ENCODE data around the gene ITPR2.
"Not testable (repeated sequence)": the region's sequence is repeated elsewhere in the genome, so short reads cannot be mapped to it uniquely, and the experiment has no call there.

ITPR2 gene

GRCh38 chr12:26551385-26551784, 281.6 kb downstream of the ITPR2 start:
- no peak for DNase-seq

- no peak for DNase-seq
These were observed 284.8 kb downstream of the ITPR2 start for GRCh38 chr12:26548227-26548626.

- no peak for DNase-seq
These were observed 286.3 kb downstream of the ITPR2 start for GRCh38 chr12:26546535-26547314.

GRCh38 chr12:26539131-26539530, 293.9 kb downstream of the ITPR2 start:
- no peak for DNase-seq

- no peak for DNase-seq
These were observed 295.3 kb downstream of the ITPR2 start for GRCh38 chr12:26537651-26538050.

- no peak for DNase-seq
These were observed 295.9 kb downstream of the ITPR2 start for GRCh38 chr12:26537126-26537525.

- no peak for DNase-seq
These were observed 297.2 kb downstream of the ITPR2 start for GRCh38 chr12:26535826-26536225.

- DNase-seq: no peak
These were observed 298.9 kb downstream of the ITPR2 start for GRCh38 chr12:26534071-26534470.

GRCh38 chr12:26533211-26533610, 299.8 kb downstream of the ITPR2 start:
- no peak for DNase-seq

GRCh38 chr12:26530461-26530860, 302.5 kb downstream of the ITPR2 start:
- no peak for DNase-seq

- no peak for DNase-seq
These were observed 304.1 kb downstream of the ITPR2 start for GRCh38 chr12:26528943-26529342.

GRCh38 chr12:26527682-26528081, 305.3 kb downstream of the ITPR2 start:
- no peak for DNase-seq

GRCh38 chr12:26524862-26525465, 308.0 kb downstream of the ITPR2 start:
- DNase-seq: no peak

- no peak for DNase-seq
These were observed 309.3 kb downstream of the ITPR2 start for GRCh38 chr12:26523708-26524150.

GRCh38 chr12:26520869-26521268, 312.1 kb downstream of the ITPR2 start:
- no peak for DNase-seq

GRCh38 chr12:26520109-26520508, 312.9 kb downstream of the ITPR2 start:
- DNase-seq: no peak

GRCh38 chr12:26519462-26519861, 313.5 kb downstream of the ITPR2 start:
- no peak for DNase-seq

- not testable (repeated sequence) for DNase-seq
These were observed 315.7 kb downstream of the ITPR2 start for GRCh38 chr12:26517320-26517719.

GRCh38 chr12:26514364-26514763, 318.6 kb downstream of the ITPR2 start:
- DNase-seq: no peak

GRCh38 chr12:26513363-26514043, 319.5 kb downstream of the ITPR2 start:
- no peak for DNase-seq

GRCh38 chr12:26512213-26512612, 320.8 kb downstream of the ITPR2 start:
- no peak for DNase-seq

GRCh38 chr12:26510354-26510674, 322.7 kb downstream of the ITPR2 start:
- no peak for DNase-seq

- no peak for DNase-seq
These were observed 325.4 kb downstream of the ITPR2 start for GRCh38 chr12:26507613-26508012.

- DNase-seq: no peak
These were observed 332.9 kb downstream of the ITPR2 start for GRCh38 chr12:26499979-26500640.
